Effector CD4-positive, alpha-beta T cell (primary cell): Measurements from ENCODE around the gene CHRM4.
A peak's percentile ranks its signal among the peaks of the same experiment; 100 is the strongest.

Experiments
- DNase-seq: peaks from one replicate; pipeline ENCODE4 v3.0.0-alpha.2; 2020
- total RNA-seq: gene quantifications from one replicate; lab custom pipeline; 2026; lab: John Stamatoyannopoulos, UW

The CHRM4 gene
- 3.6 reads per million, percentile 14 among the genes with 10 or more reads in this experiment for total RNA-seq

GRCh38 chr11:46391578-46392420 is at the start of gene CHRM4:
TSS of gene CHRM4 (minus strand) at chr11:46391776. CDS start at chr11:46386557, 5,219 bp downstream.
- DNase-seq, result no peak

- DNase-seq, result no peak
These were observed 46.6 kb upstream of the CHRM4 start for GRCh38 chr11:46438211-46438610.

GRCh38 chr11:46437122-46437689 is 45.6 kb upstream of the CHRM4 start:
- no peak for DNase-seq

- DNase-seq, result no peak
These were observed 44.5 kb upstream of the CHRM4 start for GRCh38 chr11:46436113-46436512.

- DNase-seq, result no peak
These were observed 44.1 kb upstream of the CHRM4 start for GRCh38 chr11:46435679-46436078.

GRCh38 chr11:46431211-46431610 is 39.6 kb upstream of the CHRM4 start:
- no peak for DNase-seq

GRCh38 chr11:46429717-46430116 is 38.1 kb upstream of the CHRM4 start:
- DNase-seq, result no peak

DNA sequence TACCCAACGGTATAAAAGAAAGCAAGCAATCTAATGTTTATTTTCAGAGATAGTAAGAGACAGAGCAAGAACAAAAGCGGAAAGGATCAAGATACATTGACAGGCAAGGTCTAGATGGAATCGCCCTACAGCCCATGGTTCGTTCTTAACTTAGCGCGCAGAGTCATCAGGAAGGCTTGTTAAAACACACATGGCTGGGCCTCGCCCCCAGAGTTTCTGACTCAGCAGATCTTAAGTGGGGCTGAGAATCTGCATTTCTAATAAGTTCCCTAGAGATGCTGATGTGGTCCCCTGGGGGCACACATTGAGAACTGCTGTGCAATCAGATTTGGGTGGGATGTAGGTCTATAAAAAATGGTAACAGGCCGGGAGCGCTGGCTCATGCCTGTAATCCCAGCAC is 35.8 kb upstream of the CHRM4 start:
- no peak for DNase-seq

GRCh38 chr11:46426233-46426991 is 34.8 kb upstream of the CHRM4 start:
- no peak for DNase-seq

GRCh38 chr11:46422588-46422987 is 31.0 kb upstream of the CHRM4 start:
- no peak for DNase-seq

DNA sequence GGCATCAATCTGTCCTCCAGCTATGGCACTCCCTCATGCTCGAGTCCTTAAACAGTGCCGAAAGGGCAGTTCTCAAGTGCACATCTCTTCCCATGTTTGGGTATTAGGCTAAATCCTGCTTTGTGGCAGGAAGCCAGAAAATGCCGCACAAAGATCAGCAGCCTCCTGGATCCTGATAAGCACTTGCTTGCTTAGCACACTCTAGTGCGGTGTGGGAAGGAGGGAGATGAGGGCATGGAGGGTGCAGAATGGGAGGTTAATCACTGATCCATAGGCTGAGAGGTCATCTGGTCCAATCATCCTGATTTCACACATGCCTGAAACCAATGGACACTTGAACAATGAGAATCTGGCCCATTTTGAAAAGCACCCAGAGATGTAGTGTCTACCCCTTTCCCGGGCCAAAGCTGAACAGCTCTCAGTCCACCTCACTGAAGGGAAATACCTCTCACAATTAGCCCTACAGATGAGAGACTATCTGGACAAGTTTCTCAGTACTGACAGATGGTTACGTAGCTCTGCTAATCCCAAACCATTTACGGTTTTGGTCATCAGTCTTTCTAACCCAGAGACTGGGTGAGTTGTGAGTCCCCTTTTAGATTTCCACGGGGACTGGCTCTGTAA is 29.8 kb upstream of the CHRM4 start:
- DNase-seq, result no peak

DNA sequence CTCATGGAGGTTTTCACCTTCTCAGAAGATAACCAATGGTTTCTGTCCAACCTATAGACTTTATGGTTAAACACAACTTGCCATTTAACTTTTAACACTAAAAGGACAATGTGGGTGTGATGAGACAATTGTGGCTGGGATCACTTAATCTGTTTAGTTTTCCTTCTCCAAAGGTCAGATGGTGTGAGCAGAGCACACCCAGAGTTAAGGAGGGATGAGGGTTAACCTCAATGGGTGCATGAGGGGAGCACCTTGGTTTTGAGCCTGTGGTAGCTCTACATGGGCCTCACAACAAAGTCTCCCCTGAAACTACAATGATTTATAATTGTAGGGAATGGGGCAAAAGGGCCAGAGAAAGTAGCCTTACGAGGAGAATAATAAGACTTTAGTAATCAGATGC is 28.9 kb upstream of the CHRM4 start:
- DNase-seq, result no peak

- DNase-seq, result no peak
These were observed 27.2 kb upstream of the CHRM4 start for GRCh38 chr11:46418751-46419150.

GRCh38 chr11:46417711-46418110 is 26.1 kb upstream of the CHRM4 start:
- DNase-seq, result no peak

DNA sequence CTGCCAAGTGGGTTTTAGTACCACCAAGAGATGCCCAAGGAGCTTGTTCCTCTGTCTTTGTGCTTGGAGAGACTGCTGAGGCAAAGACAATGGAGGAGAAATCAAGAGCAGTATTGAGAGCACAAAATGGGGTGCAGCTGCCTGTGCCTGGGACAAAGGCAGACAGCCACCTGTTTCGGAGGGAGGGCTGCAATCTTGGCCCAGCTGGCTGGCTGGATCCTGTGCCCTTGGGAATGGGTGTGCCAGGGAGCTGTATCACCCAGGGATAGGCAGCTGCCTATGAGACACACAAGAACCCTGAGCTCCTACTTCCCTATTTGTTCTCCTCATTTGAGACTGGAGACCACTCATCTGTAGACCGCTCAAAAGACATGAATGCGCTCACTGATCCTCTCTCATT is 23.3 kb upstream of the CHRM4 start:
- no peak for DNase-seq

DNA sequence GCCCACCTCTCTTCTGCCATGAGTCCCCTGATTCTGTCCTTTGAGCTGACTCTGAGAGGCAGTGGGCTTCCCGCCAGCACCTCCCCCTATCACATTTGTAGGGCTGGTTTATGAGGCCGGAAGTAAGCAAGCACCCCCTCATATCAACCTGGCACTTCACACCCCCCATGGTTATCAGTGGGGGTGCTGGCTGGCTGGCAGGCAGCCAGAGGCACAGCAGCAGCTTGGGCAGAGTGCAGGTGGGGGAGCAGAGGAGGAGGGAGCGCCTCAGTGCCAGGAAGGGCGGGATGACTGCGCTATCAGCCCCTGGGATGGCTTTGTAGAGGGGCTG is 22.9 kb upstream of the CHRM4 start:
- DNase-seq, result no peak

DNA sequence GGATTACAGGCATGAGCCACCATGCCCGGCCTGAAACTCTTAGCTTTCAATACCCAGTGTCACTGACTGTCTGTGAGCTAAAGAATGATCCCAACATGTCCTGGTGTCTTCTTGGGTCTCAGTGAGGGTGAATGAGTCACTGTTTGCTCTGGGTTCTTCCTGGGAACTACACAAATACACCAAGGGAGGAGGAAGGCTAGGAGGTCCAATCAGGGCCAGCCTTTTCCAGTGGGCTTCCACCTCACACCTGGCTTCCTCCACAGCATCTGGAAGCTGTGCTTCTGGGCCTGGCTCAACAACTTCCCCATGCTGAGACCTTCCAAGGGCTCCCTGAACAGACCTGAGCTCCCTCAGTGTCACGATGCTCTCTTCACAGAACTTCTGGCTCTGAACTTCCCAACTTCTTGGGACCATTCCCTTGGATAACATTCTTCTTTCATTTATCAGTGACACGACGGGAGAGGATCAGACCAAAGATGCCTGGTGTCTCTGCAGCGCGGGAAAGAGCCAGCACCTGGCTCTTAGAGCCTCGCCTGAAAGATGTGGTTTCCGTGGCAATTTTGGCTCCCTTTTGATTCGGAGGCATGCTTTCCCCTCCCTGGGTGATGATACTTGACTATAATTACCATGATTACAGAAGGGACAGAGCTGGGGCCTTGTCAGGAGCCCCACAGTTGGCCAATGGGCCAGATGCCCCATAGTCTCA is 22.3 kb upstream of the CHRM4 start:
- no peak for DNase-seq

DNA sequence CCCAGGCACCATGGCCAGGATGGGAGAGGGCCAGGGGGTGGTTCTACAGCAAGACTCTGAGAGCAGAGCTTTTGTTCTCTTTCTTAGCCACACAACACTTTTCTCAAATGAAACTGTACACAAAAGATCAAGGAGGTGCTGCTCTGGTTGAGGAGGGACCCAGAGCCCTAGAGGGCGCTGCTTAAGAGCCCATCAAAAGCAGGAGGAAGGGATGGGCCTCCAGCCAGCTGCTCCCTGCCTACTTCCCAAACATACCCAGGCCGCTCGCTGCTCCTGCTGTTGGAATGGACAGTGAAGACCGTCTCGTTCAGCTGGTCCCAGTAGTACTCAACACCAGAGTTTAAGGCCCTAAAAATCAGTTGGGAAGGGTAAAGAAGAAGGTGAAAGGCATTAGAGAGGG is 18.4 kb upstream of the CHRM4 start:
- DNase-seq, result no peak

DNA sequence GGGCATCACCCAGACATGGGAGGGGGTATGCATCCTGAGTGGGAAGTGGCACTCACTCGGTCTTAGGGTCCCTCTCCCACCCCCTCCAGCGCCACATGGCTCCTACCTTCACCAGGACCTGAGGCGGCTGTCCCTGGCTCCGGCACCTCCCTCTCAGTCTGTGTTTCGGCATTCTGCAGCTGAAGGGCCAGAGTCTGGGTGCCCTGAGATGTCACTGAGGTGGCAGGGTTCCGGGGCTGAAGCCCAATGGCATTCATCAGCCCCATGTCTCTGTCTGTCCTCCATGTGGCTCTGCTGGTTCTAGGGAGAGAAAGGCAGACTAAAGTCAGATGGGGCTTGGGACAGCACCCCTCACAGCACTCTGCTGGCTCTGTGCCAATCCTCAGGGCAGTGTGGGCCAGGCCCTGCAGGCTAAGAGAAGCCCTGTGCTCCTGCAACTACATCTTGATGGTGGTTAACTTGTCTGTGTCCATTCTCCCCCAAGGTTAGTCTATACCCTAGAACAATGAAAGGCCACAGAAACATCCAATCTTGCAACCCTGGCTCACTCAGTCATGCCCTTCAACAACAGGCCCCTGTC is 16.9 kb upstream of the CHRM4 start:
- DNase-seq, result no peak

- DNase-seq, result no peak
These were observed 16.1 kb upstream of the CHRM4 start for GRCh38 chr11:46407635-46408034.

DNA sequence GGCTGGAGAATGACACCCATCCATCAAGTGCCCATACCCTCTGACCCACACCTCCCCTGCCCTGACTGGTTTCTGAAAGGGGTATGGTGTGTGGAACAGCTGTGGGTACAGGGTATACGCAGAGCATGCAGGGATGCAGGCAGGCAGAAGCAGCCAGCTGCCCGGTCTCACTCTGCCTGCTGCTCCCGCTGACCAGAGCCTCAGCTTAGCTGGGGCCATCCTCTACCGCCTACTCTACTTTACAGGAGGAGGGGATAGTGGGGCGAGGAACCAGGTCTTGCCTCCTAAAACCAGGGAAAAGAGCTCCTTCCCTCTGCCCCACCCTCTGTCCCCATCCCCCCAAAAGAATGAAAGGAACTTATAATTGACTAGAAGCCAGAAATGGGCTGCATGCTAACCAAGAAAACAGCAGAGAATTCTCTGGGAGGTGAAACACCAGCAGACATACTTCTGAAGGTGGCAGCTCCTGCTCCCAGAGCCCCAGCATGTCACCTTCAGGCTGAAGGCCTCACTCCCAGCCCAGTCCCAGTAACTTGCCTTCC is 13.0 kb upstream of the CHRM4 start:
- no peak for DNase-seq
